ENCODE results near the gene EHD2.
A peak's percentile ranks its signal among the peaks of the same experiment; 100 is the strongest.
"Not testable (repeated sequence)": the region's sequence is repeated elsewhere in the genome, so short reads cannot be mapped to it uniquely, and the experiment has no call there.

EHD2 gene

DNA sequence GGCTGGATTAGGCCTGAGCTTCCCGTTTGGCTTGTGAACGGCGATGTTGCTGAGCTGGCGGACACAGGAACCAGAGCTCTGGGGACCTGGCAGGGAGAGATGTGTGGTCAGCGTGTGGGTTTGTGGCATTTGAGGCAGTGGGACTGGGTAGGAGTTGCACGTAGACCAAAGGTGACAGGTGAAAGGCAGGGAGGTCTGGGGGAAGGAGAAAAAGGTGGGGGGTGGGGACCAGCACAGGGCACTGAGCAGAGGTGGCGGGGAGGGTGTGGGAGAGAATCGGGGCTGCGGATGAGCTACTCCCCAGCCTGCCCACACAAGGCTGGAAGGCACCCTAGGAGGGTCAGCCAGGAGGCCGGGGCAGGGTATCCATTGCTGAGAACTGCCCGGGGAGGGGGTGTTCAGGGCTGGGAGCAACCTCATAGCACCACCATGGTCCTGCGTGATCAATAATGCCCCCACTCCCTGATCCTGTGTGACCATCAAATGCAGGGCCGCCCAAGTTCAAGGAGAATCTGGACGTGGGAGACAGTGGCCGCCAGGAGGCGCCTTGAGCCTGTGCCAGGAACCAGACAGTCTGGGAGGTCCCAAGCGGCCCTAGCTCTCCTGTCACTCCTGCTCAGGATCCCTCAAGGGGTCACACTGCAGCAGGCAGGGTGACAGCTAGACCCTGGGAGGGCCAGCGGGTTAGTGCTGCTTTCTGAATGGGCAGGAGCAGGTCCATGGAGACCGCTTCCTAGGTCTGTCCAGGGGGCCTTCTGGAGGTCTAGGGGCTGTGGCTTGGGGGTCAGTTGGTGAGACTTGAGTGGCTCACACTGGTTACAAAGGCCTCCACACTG is 52.5 kb downstream of the EHD2 start:
- no peak for DNase-seq (ENCODE audit: low spot score)
- no peak for FAIRE-seq

DNA sequence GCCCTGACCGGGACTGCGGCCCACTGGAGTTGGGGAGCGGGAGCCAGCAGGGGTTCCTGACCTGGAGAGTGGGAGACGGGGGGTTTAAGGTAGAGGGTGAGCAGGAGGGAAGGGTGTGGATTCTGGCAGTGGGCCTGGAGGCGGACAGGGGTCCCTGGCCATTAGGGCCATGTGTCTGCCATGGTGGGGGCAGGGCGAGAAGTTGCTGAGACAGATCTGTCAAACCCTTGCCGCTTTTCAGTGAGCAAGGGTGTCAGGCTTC is 53.1 kb downstream of the EHD2 start:
- DNase-seq (ENCODE audit: low spot score) = no peak
- FAIRE-seq = no peak

DNA sequence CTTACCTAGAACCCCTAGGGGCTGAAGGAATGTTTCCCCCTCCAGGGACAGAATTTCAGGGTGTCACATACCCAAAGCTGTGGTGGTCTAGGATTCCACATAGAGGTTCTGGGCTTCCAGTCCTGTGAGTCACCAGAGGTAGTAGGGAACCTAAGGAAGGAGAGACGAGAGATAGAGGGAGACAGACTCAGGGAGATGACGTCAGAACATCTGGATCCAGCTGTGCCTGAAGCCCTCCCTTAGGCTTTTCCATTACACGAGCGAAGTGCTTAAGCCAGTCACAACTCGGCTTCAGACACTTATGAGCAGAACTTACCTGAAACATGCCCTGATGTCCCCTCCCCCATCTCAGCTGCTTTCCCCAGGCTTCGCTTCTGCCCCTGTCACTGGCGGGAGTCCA is 53.4 kb downstream of the EHD2 start:
- no peak for FAIRE-seq

DNA sequence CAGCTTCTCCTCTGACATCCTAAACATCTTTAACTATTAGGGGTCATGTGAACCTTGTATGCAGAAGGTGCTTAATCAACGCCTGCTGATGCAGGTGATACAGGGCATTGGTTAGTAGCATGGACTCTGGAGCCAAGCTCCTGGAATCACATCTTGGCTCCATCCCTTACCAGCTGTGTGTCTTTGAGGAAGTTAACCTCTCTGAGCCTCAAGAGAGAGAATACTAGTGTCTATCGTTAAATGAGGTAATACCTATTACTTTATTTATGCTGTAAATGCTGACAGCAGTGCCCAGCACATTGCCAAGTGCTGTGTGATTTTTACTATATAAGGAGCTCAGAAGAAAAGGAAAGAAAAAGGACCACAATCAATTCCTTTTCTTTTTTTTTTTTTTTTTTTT is 54.1 kb downstream of the EHD2 start:
- DNase-seq (ENCODE audit: low spot score) (no peak), FAIRE-seq (no peak)

More for the DNA sequence above, 53.4 kb downstream of the EHD2 start:
- DNase-seq (ENCODE audit: low spot score) = no peak

DNA sequence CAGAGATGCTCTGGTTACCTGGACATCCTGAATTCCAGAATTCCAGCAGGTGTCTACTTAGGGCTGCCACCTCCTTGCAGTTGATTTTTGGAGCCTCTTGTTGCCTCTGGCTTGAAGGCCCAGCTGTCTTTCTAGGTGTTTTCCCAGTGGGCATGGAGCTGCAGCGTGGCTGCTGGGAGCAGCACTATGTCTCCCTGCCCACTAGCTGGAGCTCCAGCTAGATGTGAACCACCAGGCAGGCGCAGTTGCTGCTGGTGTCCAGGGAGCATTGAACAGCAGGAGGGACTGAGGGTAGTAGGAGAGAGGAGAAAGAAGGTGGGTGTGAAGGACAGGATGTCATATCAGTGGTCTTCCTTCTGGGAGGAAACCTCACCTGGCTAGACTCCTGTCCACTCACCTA is 55.4 kb downstream of the EHD2 start:
- FAIRE-seq (no peak), DNase-seq (ENCODE audit: low spot score) (no peak)

DNA sequence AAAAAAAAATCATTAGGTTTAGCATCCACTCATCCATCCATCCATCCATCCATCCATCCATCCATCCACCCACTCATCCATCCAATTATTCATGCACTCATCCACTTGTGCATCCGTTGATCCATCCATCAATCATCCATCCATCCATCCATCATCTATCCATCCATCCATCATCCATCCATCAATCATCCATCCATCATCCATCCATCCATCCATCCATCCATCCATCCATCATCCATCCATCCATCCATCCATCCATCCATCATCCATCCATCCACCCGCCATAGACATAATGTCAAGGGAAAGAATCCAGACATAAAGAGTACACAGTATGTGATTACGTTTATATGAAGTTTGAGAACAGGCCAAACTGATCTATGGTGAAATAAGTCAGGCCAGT is 56.3 kb downstream of the EHD2 start:
- FAIRE-seq = peak; percentile 56
- DNase-seq (ENCODE audit: low spot score) = no peak

DNA sequence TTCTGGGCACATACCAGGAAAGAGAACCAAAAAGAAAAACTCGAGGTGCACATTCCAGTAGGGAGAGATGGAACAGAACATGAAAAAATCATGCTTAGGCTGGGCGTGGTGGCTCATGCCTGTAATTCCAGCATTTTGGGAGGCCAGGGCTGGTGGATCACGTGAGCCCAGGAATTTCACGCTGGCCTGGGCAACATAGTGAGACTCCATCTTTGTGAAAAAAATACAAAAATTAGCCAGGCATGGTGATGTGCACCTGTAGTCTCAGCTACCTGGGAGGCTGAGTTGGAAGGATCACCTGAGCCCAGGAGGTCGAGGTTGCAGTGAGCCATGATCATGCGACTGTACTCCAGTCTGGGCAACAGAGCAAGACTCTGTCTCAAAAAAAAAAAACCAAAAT is 58.1 kb downstream of the EHD2 start:
- FAIRE-seq = not testable (repeated sequence)

DNA sequence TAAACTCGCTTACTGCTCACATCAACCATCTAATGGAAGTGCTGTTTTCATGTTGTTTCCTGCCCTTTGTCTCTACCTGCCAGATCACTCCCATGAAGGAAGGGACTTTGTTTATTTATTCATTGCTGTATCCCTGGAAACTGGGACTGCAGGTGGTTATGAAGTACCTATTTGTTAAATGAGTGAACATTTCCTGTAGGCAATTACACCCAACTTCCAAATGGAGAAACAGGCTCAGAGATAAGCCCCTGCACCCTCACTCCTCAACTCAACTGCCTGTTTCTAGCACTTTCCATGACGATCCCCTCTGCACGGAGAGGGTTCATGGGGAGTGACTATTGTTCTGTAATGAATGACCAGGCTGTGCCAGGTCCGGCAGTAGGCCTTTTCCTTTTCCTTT is 63.3 kb downstream of the EHD2 start:
- FAIRE-seq = no peak
- DNase-seq (ENCODE audit: low spot score) = no peak

More for the DNA sequence above, 58.1 kb downstream of the EHD2 start:
- DNase-seq (ENCODE audit: low spot score) = not testable (repeated sequence)

DNA sequence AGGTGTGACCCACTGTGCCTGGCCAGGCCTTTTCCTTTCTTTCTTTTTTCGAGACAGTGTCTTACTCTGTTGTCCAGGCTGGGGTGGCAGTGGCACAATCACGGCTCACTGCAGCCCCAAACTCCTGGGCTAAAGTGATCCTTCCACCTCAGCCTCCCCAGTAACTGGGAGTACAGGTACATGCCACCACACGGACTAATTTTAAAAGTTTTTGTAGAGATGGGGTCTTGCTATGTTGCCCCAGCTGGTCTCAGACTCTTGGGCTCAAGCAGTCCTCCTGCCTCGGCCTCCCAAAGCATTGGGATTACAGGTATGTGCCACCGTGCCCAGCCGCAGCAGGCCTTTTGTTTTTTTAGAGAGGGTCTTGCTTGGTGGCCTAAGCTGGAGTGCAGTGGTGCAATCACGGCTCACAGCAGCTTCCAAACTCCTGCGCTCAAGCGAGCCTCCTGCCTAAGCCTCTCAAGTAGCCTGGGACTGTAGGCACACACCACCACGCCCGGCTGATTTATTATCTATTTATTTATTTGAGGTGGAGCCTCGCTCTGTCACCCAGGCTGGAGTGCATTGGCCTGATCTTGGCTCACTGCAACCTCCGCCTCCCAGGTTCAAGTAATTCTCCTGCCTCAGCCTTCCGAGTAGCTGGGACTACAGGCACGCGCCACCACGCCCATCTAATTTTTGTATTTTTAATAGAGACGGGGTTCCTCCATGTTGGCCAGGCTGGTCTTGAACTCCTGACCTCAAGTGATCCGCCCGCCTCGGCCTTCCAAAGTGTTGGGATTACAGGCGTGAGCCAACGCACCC is 64.2 kb downstream of the EHD2 start:
- not testable (repeated sequence) for DNase-seq (ENCODE audit: low spot score); FAIRE-seq

DNA sequence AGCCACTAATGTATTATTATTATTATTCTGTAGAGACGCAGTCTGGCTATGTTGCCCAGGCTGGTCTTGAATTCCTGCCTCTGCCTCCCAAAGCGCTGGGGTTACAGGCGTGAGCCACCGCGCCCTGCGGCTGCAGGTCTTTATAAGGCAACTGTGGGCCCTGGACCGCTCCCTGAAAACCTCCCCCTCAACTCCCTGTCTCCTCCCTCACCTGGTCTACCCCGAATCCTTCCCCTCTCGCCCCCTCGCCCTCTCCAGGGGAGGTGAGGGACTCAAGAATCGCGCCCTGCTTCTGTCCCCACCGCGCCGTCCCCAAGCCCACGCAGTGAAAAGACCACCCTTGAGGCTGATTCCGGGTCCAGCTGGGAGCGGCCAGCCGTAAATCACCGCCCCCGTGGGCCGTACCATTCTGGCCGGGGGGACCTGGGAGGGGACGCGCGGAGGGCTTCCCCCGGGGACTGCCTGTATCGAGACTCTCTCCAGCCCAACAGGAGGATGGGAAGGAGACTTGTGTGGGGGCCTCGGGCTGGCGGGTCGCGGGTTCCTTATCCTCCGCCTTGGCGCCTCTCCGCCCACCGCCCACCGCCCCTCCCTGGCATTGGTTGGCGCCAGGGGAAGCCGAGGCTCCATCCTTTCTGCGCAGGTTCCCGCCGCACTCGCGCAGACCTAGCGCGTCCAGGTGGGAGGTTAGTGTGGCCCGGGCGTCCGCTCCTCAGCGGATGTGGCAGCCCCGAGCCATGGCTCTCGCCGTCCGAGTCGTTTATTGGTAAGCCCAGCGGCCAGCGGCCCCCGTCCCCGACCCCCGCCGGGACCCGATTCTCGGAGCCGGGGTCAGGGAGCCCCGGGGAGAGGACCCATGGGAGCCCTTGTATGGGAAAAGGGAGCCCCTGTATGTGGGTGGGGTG is 65.1 kb downstream of the EHD2 start, which contains the start of gene SELENOW:
Gene SELENOW (plus strand): TSS at position 655 of the 905 bp plus-strand sequence. CDS start 83 bp downstream, at position 738.
- FAIRE-seq = peak; percentile 95
- peak; percentile 96 for DNase-seq (ENCODE audit: low spot score)

DNA sequence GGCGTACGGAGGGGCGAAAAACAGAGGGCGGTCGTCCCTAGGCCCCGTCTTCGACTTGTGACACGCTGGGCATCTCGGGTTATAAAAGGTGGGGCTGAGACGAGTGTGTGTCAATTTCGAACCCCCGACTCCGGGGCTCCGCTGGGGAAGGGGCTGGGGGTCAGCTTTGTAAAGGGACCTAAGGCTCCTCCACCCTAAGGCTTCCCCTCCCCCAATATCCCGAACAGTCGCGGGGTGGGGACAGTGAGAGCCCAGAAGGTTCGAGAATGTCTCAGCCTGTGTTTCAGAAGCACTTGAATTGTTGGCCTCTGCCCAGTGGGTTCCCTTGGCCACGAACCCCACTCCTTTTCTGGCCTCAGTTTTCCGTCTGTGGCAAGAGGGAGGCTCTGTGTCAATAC is 65.7 kb downstream of the EHD2 start:
- DNase-seq (ENCODE audit: low spot score) (no peak), FAIRE-seq (no peak)

DNA sequence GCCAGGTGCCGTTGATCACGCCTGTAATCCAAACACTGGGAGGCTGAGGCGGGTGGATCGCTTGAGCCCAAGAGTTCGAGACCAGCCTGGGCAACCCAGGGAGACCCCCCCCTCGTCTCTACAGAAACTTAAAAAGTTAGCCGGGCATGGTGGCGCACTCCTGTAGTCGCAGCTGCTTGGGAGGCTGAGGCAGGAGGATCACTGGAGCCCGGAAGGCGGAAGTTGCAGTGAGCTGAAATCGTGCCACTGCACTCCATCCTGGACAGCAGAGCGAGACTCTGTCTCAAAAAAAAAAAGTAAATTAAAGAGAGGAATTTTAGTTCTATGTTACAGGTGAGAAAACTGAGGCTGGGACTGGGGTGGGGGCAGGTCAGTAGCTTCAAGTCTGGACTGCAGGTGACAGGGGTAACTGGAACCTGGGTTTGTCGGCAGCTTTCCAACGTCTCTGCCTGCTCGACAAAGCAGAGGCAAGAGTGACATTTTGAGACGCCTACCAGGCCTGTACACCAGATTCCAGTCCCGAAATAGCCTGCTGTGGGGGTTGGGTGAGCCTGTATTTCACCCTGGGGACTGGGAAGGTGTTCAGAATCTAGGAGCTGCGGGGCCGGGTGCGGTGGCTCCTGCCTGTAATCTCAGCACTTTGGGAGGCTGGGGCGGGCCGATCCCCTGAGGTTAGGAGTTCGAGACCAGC is 66.4 kb downstream of the EHD2 start:
- no peak for FAIRE-seq

DNA sequence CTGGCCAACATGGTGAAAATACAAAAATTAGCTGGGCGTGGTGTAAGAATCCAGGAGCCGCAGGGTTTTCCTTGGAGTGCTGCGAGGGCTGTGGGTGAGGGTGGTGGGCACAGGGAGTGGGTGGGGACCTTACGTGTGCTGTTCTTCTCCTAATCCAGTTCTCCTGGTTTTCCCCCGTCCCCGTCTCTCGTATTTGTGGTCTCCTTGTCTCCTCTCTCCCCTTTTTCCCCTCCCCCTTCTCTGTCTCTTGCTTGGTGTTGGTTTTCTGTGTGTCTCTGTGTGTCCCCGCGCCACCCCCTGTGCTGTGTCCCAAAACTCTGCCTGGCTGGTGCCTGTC is 67.0 kb downstream of the EHD2 start:
- no peak for FAIRE-seq

More for the DNA sequence above, 66.4 kb downstream of the EHD2 start:
- DNase-seq (ENCODE audit: low spot score) = peak; percentile 29

DNA sequence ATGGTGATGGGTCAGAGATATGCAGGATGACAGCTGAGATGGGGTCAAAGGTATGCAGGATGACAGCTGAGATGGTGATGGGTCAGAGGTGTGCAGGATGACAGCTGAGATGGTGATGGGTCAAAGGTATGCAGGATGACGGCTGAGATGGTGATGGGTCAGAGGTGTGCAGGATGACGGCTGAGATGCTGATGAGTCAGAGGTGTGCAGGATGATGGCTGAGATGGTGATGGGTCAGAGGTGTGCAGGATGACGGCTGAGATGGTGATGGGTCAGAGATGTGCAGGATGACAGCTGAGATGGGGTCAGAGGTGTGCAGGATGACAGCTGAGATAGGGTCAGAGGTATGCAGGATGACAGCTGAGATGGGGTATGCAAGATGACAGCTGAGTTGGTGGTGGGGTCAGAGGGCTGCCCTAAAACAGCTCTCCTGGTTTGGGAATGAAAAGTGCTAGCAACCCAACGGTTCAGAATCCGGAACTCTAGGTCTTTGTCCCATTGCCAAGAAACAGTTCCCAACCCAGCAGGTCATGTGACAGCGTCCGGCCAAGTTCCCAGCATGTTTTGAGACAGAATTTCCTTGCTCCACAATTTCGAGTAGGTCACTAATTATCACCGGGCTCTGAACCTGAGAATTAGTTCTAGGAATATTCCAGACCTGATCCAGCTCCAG is 68.5 kb downstream of the EHD2 start:
- FAIRE-seq = peak; percentile 91
- no peak for DNase-seq (ENCODE audit: low spot score)

More for the DNA sequence above, 67.0 kb downstream of the EHD2 start:
- DNase-seq (ENCODE audit: low spot score) = no peak

DNA sequence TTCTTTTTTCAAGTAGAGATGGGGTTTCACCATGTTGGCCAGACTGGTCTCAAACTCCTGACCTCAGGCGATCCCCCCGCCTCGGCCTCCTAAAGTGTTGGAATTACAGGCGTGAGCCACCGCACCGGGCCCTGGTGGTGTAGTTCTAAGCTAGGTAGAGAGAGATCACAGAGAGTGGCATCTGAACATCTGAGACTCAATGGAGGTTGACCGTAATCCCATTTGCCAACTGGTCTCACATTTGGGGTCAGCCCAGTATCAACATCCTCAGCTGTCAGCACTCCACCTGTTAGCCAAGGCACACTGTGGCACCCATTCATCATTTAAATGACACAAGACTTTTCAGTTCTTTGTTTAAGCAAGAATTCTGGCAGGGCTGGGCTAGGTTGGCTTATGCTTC is 73.3 kb downstream of the EHD2 start:
- FAIRE-seq (no peak), DNase-seq (ENCODE audit: low spot score) (no peak)

DNA sequence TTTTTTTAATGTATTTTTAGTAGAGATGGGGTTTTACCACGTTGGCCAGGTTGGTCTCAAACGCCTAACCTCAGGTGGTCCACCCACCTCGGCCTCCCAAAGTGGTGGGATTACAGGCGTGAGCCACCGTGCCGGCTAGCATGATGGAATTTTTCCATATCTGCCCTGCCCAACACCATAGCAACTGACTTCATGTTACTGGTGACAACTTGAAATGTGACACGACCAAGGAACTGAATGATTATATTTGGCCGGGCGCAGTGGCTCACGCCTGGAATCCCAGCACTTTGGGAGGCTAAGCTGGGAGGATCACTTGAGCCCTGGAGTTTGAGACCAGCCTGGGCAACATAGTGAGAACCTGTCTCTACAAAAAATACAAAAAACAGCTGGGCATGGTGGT is 74.1 kb downstream of the EHD2 start:
- FAIRE-seq; DNase-seq (ENCODE audit: low spot score): not testable (repeated sequence)

DNA sequence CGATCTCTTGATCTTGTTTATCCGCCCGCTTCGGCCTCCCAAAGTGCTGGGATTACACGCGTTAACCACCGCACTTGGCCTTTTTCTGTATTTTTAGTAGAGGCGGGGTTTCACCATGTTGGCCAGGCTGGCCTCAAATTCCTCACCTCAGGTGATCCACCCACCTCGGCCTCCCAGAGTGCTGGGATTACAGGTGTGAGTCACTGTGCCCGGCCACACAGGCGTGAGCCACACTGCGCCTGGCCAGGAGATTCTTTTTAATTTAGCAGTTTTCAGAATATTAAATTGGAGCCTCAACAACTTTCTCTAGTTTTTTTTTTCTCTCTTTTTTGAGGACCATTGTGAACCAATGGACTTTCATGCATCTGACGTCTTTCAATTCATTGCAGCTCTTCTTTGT is 76.6 kb downstream of the EHD2 start:
- DNase-seq (ENCODE audit: low spot score); FAIRE-seq: not testable (repeated sequence)

DNA sequence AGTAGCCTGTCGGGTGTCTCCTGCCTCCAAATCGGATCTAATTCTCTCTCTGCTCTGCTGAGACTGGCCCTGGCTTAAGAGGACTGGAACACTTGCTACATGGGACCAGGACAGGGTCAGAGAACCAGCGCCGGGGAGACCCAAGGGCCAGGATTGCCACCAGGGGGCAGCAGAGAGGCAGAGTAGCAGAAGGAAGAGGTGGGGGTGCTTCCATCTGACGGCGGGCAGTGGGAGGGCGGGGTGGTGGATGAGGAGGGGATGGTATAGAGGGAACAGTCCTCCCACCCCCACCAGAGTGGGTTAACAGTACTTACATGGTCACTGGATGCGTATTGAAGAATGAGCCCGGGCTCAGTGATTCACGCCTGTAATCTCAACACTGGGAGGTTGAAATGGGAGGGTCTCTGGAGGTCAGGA is 77.2 kb downstream of the EHD2 start:
- FAIRE-seq = no peak
- peak; percentile 83 for DNase-seq (ENCODE audit: low spot score)

DNA sequence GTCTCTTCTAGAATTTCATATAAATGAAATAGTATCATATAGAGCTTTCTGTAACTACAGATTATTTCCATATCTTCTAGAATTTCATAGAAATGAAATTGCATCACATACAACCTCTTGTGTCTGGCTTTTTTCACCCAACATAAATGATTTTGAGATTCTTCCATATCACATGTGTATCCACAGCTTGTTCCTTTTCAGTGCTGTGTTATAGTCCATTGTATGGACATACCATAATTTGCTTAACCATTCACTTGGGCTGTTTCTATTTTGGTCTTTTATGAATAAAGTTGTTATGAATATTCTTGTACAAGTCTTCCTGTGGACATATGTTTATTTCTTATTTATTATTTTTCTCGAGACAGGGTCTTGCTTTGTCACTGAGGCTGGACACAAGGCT is 79.4 kb downstream of the EHD2 start:
- no peak for FAIRE-seq

More for the DNA sequence above, 79.4 kb downstream of the EHD2 start:
- no peak for DNase-seq (ENCODE audit: low spot score)

All from urothelium cell line (cell line).